HEK293T (cell line): Measurements from ENCODE around the gene GUCD1.
"Not testable (repeated sequence)": the region's sequence is repeated elsewhere in the genome, so short reads cannot be mapped to it uniquely, and the experiment has no call there.

Experiments
- CTCF ChIA-PET: fragments of 350-600 bp; formaldehyde crosslinking; extraction: SDS; loops from one replicate; lab custom pipeline; 2021; ENCODE audit warnings: antibody characterized with exemption, inconsistent platforms; lab: Yijun Ruan, JAX
- POLR2A ChIA-PET: fragments of 350-600 bp; formaldehyde crosslinking; extraction: SDS; loops from one replicate; lab custom pipeline; 2020; ENCODE audit warnings: antibody characterized with exemption, inconsistent platforms; lab: Yijun Ruan, JAX
- DNase-seq: peaks from one replicate; pipeline ENCODE4 v3.0.0; 2012; ENCODE audit warnings: mixed read lengths; ENCODE audit errors: extremely low spot score
- ARNT ChIP-seq: fragments of 450-650 bp; IDR thresholded peaks from 2 replicates; pipeline ENCODE4 v1.6.1; 2017; ENCODE audit warnings: mild to moderate bottlenecking
- BHLHE40 ChIP-seq: fragments of 450-650 bp; IDR thresholded peaks from 2 replicates; pipeline ENCODE4 v1.6.1; 2016; ENCODE audit warnings: mild to moderate bottlenecking, moderate library complexity, borderline replicate concordance
- CTBP1 ChIP-seq: fragments of 450-650 bp; IDR thresholded peaks from 2 replicates; pipeline ENCODE4 v1.6.1; 2016; ENCODE audit warnings: borderline replicate concordance
- ELF4 ChIP-seq: fragments of 450-650 bp; IDR thresholded peaks from 2 replicates; pipeline ENCODE4 v1.6.1; 2017; ENCODE audit warnings: antibody characterized with exemption
- FOXA1 ChIP-seq: fragments of 450-650 bp; IDR thresholded peaks from 2 replicates; pipeline ENCODE4 v1.6.1; 2016; ENCODE audit warnings: mild to moderate bottlenecking
- FOXK2 ChIP-seq: fragments of 450-650 bp; IDR thresholded peaks from 2 replicates; pipeline ENCODE4 v1.6.1; 2016; ENCODE audit warnings: mild to moderate bottlenecking
- FOXM1 ChIP-seq: fragments of 450-650 bp; IDR thresholded peaks from 2 replicates; pipeline ENCODE4 v1.6.1; 2017; ENCODE audit warnings: mild to moderate bottlenecking, borderline replicate concordance
- HDGF ChIP-seq: fragments of 450-650 bp; IDR thresholded peaks from 2 replicates; pipeline ENCODE4 v1.6.1; 2017; ENCODE audit warnings: antibody characterized with exemption, borderline replicate concordance
- L3MBTL2 ChIP-seq: fragments of 450-650 bp; conservative IDR thresholded peaks from 2 replicates; pipeline ENCODE4 v1.6.1; 2016; ENCODE audit warnings: mild to moderate bottlenecking
- LEF1 ChIP-seq: fragments of 450-650 bp; IDR thresholded peaks from 2 replicates; pipeline ENCODE4 v1.6.1; 2017; ENCODE audit warnings: mild to moderate bottlenecking, borderline replicate concordance
- NFRKB ChIP-seq: fragments of 450-650 bp; IDR thresholded peaks from 2 replicates; pipeline ENCODE4 v1.6.1; 2016; ENCODE audit warnings: mild to moderate bottlenecking, moderate library complexity
- PKNOX1 ChIP-seq: fragments of 450-650 bp; IDR thresholded peaks from 2 replicates; pipeline ENCODE4 v1.6.1; 2016
- SP1 ChIP-seq: fragments of 450-650 bp; IDR thresholded peaks from 2 replicates; pipeline ENCODE4 v1.6.1; 2017
- SUZ12 ChIP-seq: fragments of 450-650 bp; IDR thresholded peaks from 2 replicates; pipeline ENCODE4 v1.6.1; 2016; ENCODE audit warnings: mild to moderate bottlenecking
- TARDBP ChIP-seq: fragments of 450-650 bp; IDR thresholded peaks from 2 replicates; pipeline ENCODE4 v1.6.1; 2016
- ZNF384 ChIP-seq: fragments of 450-650 bp; IDR thresholded peaks from 2 replicates; pipeline ENCODE4 v1.6.1; 2016

The GUCD1 gene

GRCh38 chr22:24599514-24599913 lies 44.6 kb upstream of the GUCD1 start:
- CTCF ChIA-PET, result no interaction called here
- DNase-seq, result no peak
- POLR2A ChIA-PET, result no interaction called here
- TF ChIP-seq NFRKB (no peak), SP1 (no peak), FOXA1 (no peak), FOXK2 (no peak), LEF1 (no peak), ELF4 (no peak), HDGF (no peak), SUZ12 (no peak), ZNF384 (no peak), CTBP1 (no peak), BHLHE40 (no peak), L3MBTL2 (no peak), FOXM1 (no peak), PKNOX1 (no peak), ARNT (no peak), TARDBP (no peak)

GRCh38 chr22:24597076-24597475 lies 42.1 kb upstream of the GUCD1 start:
- POLR2A ChIA-PET, CTCF ChIA-PET, DNase-seq: not testable (repeated sequence)

DNA sequence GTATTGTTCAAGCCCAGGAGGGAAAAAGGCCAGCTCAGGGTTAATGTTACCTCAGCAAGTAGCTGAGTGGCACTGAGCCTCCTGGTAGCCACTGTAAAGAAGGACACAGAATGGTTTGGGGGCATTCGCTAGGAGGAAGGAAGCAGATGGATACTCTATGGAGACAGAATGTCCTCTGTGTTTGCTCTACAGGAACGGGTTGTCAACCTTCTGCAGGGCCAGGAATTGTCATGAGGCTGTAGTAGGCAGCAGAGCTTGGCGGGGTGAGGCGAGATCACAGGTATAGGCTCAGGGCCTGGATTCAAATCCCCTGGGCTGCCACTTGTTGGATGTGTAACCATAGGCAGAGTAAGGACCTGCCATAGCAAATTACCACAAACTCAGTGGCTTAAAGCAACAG lies 40.9 kb upstream of the GUCD1 start:
- TF ChIP-seq HDGF (no peak), SP1 (no peak), PKNOX1 (no peak), FOXA1 (no peak), FOXM1 (no peak), SUZ12 (no peak), NFRKB (no peak), LEF1 (no peak), FOXK2 (no peak), CTBP1 (no peak), TARDBP (no peak), BHLHE40 (no peak), ARNT (no peak), L3MBTL2 (no peak)
- ChIA-PET POLR2A (interaction anchor here (1.4 kb wide), 1 partner anchor 11 kb away, joined by 3 read pairs; no protein-coding TSS in a partner anchor), CTCF (no interaction called here)
- DNase-seq, result no peak

DNA sequence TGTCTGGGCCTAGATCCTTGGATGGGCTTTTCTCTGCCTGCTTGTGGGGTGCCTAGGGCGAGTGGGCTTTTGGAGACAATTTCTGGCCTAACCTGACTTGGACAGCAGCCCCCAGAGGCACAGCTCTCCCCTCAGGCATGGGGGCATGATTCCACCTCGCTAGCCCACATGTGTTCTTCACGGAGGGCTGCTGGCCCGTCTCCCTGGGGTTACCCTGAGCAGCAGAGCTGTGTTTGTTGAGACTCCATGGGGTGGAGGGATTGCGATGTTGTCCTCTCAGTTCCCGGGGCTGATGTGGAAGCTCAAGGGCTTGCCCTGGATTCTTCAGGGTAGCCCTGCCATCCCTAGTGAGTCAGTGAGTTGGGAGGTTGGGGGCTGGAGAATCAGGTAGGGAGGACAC lies 40.3 kb upstream of the GUCD1 start:
- ChIA-PET CTCF (no interaction called here), POLR2A (interaction anchor here (1.4 kb wide), 1 partner anchor 11 kb away, joined by 3 read pairs; no protein-coding TSS in a partner anchor)
- TF ChIP-seq TARDBP (no peak), ARNT (no peak), FOXK2 (no peak), NFRKB (no peak), SP1 (no peak), FOXA1 (no peak), LEF1 (no peak), L3MBTL2 (no peak), BHLHE40 (no peak), SUZ12 (no peak), ZNF384 (no peak), FOXM1 (no peak), HDGF (no peak), PKNOX1 (no peak), ELF4 (no peak), CTBP1 (no peak)
- DNase-seq, result no peak

DNA sequence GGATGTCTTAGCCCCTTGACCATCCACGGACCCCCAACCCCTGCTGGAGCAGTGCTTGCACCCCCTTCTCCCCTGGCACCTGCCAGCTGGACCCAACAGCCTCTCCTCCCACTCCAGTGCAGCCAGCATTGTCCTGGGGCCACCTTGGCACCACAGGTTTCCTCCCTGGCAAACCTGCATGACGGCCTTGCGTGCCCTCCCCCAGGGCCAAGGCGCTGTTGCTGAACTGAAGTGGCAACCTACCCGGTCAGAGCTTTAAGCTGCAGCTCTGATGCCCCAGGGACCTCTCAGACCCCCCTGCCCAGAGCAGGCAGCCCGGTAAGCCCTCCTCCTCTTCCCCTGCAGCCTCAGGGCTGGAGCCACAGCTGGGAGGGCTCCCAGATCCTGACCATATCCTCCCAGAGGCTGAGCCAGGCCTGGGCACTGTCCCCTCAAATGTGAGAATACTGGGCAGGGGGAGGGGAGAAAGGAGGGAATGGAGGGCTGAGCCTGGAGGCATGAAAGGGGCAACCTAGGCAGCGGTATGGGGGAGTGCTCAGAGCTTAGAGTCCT lies 39.7 kb upstream of the GUCD1 start:
- ChIA-PET CTCF (no interaction called here), POLR2A (no interaction called here)
- TF ChIP-seq FOXK2, result no peak
- TF ChIP-seq CTBP1, result no peak
- no peak for TF ChIP-seq PKNOX1
- no peak for TF ChIP-seq L3MBTL2
- TF ChIP-seq ELF4, result no peak
- DNase-seq, result no peak

GRCh38 chr22:24593836-24594568 lies 39.1 kb upstream of the GUCD1 start:
- ChIA-PET POLR2A (interaction anchor here (3.1 kb wide), 1 partner anchor 10 kb away, joined by 14 read pairs; no protein-coding TSS in a partner anchor), CTCF (no interaction called here)
- no peak for TF ChIP-seq LEF1
- no peak for TF ChIP-seq ELF4
- no peak for TF ChIP-seq L3MBTL2
- no peak for TF ChIP-seq SUZ12
- DNase-seq, result no peak

GRCh38 chr22:24593559-24593835 lies 38.6 kb upstream of the GUCD1 start:
- CTCF ChIA-PET, DNase-seq: not testable (repeated sequence)
- POLR2A ChIA-PET, result interaction anchor here (1.0 to 3.1 kb wide), 3 partner anchors 10 to 581 kb away, joined by 3 to 14 read pairs (median 3); no protein-coding TSS in a partner anchor
